GM12878 (cell line): ENCODE measurements around the gene SHISA4. TPM values are rescaled to one million over a fixed set of nuclear protein-coding genes. Genes with fewer than 3 reads are reported as not detected.

Experiments used
- ATAC-seq: fragments of 200-7000 bp; cut with Tn5 transposase; 3 replicates; pipeline ENCODE4 v1.9.1; 2020; ENCODE audit warnings: mild to moderate bottlenecking, moderate library complexity
- BruUV-seq: library from RNA; stranded (reverse); fragments of 400-500 nt; replicated peaks from 2 replicates; lab custom pipeline; 2021; lab: Mats Ljungman, UMichigan
- CTCF ChIA-PET: fragments of 300-600 bp; sonication (Branson Sonifier 250); formaldehyde crosslinking; extraction: SDS; loops from one replicate; lab custom pipeline; 2021; ENCODE audit warnings: inconsistent platforms; lab: Yijun Ruan, JAX
- POLR2A ChIA-PET: fragments of 350-600 bp; formaldehyde crosslinking; extraction: SDS; loops from one replicate; lab custom pipeline; 2021; ENCODE audit warnings: inconsistent platforms; lab: Charles Lee
- RAD21 ChIA-PET: fragments of 300-600 bp; sonication (Branson Sonifier 250); formaldehyde crosslinking; loops from one replicate; lab custom pipeline; 2023; ENCODE audit warnings: antibody characterized with exemption; ENCODE audit not compliant: unreplicated experiment; lab: Charles Lee
- SMC1A ChIA-PET: fragments of 300-600 bp; sonication (Branson Sonifier 250); formaldehyde crosslinking; loops from one replicate; lab custom pipeline; 2023; ENCODE audit not compliant: unreplicated experiment, uncharacterized antibody; lab: Charles Lee
- DNase-seq: peaks from one replicate; pipeline ENCODE4 v3.0.0-alpha.2; 2011; ENCODE audit warnings: low read depth, low spot score
- FAIRE-seq: peaks from 3 replicates; lab custom pipeline; 2011; peaks lifted over from hg19 to GRCh38; lab: Jason Lieb, UNC
- H2AFZ ChIP-seq: 2 replicates; pipeline ENCODE4 v1.6.0; 2011; ENCODE audit warnings: low read depth, low read length, control low read depth; ENCODE audit not compliant: control insufficient read depth
- H3K27ac ChIP-seq: 2 replicates; pipeline ENCODE4 v1.5.1; 2011; ENCODE audit warnings: control low read depth; ENCODE audit not compliant: control insufficient read depth, insufficient read depth
- H3K27me3 ChIP-seq, 2 experiments: replicated peaks in 1 of 2; 2 replicates each; pipeline versions ENCODE4 v1.6.0 to v1.6.1; 2011; ENCODE audit warnings: low read length in 1 of 2; ENCODE audit not compliant: control insufficient read depth in 2 of 2, insufficient read depth in 2 of 2
- H3K36me3 ChIP-seq, 2 experiments: 2 replicates each; pipeline ENCODE4 v1.5.1; 2011; ENCODE audit warnings: low read length in 1 of 2; ENCODE audit not compliant: control insufficient read depth in 2 of 2, insufficient read depth in 2 of 2
- H3K4me1 ChIP-seq: 2 replicates; pipeline ENCODE4 v1.6.1; 2011; ENCODE audit warnings: mild to moderate bottlenecking, low read length, moderate library complexity, mixed read lengths; ENCODE audit not compliant: control insufficient read depth, insufficient read depth
- H3K4me2 ChIP-seq: 2 replicates; pipeline ENCODE4 v1.6.0; 2011; ENCODE audit warnings: control low read depth; ENCODE audit not compliant: control insufficient read depth, insufficient read depth
- H3K4me3 ChIP-seq: fragments of 200-600 bp; sonication (generic); 2 replicates; pipeline ENCODE4 v1.5.1; 2016
- H3K79me2 ChIP-seq: 2 replicates; pipeline ENCODE4 v1.6.0; 2011; ENCODE audit warnings: low read length; ENCODE audit not compliant: control insufficient read depth, insufficient read depth
- H3K9ac ChIP-seq: 2 replicates; pipeline ENCODE4 v1.8.0; 2011; ENCODE audit warnings: low read length, control low read depth, mixed read lengths; ENCODE audit not compliant: control insufficient read depth, insufficient read depth
- H3K9me3 ChIP-seq: replicated peaks from 3 replicates; pipeline ENCODE4 v1.5.1; 2011; ENCODE audit warnings: mild to moderate bottlenecking, low read length; ENCODE audit not compliant: control insufficient read depth, insufficient read depth
- H4K20me1 ChIP-seq: 2 replicates; pipeline ENCODE4 v1.6.0; 2011; ENCODE audit not compliant: control insufficient read depth, insufficient read depth
- CEBPB ChIP-seq, 2 experiments: fragments of 150-350 bp in 1 of 2; IDR thresholded peaks; 2 replicates each; pipeline ENCODE4 v1.6.1; 2012 to 2014; ENCODE audit warnings: low read depth in 2 of 2, low read length in 2 of 2, borderline replicate concordance in 1 of 2, inconsistent platforms in 1 of 2
- EGR1 ChIP-seq, 2 experiments: IDR thresholded peaks; 1 replicate in 1 of 2; 2 replicates in 1 of 2; pipeline ENCODE4 v1.6.1; 2011 to 2012; ENCODE audit warnings: low read depth in 2 of 2, low read length in 2 of 2, borderline replicate concordance in 1 of 2, mild to moderate bottlenecking in 1 of 2, moderate library complexity in 1 of 2
- HDAC6 ChIP-seq: fragments of 200-600 bp; sonication (generic); IDR thresholded peaks from one replicate; pipeline ENCODE4 v1.8.0; 2017; ENCODE audit warnings: antibody characterized with exemption; ENCODE audit not compliant: unreplicated experiment
- MAX ChIP-seq: IDR thresholded peaks from 2 replicates; pipeline ENCODE4 v1.6.1; 2012; ENCODE audit warnings: low read depth, low read length, improper control_type of control experiment
- NR2C1 ChIP-seq: fragments of 450-650 bp; IDR thresholded peaks from 2 replicates; pipeline ENCODE4 v1.6.1; 2017; ENCODE audit warnings: antibody characterized with exemption, mild to moderate bottlenecking, moderate library complexity
- POU2F2 ChIP-seq: IDR thresholded peaks from 3 replicates; pipeline ENCODE4 v1.6.1; 2011; ENCODE audit warnings: low read depth, mild to moderate bottlenecking, low read length, borderline replicate concordance
- STAT1 ChIP-seq: fragments of 450-650 bp; conservative IDR thresholded peaks from 2 replicates; pipeline ENCODE4 v1.6.1; 2014; ENCODE audit warnings: antibody characterized with exemption, mild to moderate bottlenecking
- TCF7 ChIP-seq: IDR thresholded peaks from 2 replicates; pipeline ENCODE4 v1.6.1; 2014; ENCODE audit warnings: antibody characterized with exemption, borderline replicate concordance
- WGBS: methylation state at CpG from one replicate; pipeline ENCODE4 v1.1.6; 2016; ENCODE audit warnings: low lambda C conversion rate; ENCODE audit not compliant: insufficient replicate concordance, insufficient coverage; ENCODE audit errors: missing lambda C conversion rate; 5-methylcytosine and 5-hydroxymethylcytosine counted together
- in situ Hi-C: fragments of 300-500 bp; cut with MboI; formaldehyde crosslinking; loops from 9 replicates; pipeline ENCODE4 v1.14.3; 2018; ENCODE audit warnings: mixed read lengths
- intact Hi-C: fragments of 100-400 bp; cut with micrococcal nuclease; formaldehyde crosslinking; loops from one replicate; pipeline ENCODE4 v1.14.2; 2022; ENCODE audit not compliant: unreplicated experiment
- polyA plus RNA-seq, 11 experiments: library from polyadenylated mRNA; depleted of rRNA in 4 of 11; unstranded in 6 of 11; stranded (reverse) in 5 of 11; fragments of >200 nt; fragmentation: Nextera tagmentation in 4 of 11; fragmentation: Illumina TruSeq in 1 of 11; extraction: Ambion mirVana in 4 of 11; extraction: Trizol in 1 of 11; gene quantifications; 1 replicate in 1 of 11; 2 replicates in 10 of 11; pipeline versions ENCODE4 v1.2.1 to v1.2.3, GENCODE V29; 2011 to 2016; ENCODE audit warnings: inconsistent platforms in 2 of 11, missing spikeins in 2 of 11, low read depth in 1 of 11
- total RNA-seq, 4 experiments: library from RNA; depleted of rRNA in 3 of 4; stranded (reverse); fragments of >200 nt in 3 of 4; fragmentation: Illumina TruSeq in 1 of 4; extraction: Trizol in 1 of 4; gene quantifications; 2 replicates each; pipeline versions ENCODE4 v1.2.1 to v1.2.3, GENCODE V29; 2013 to 2021
- TF ChIP-seq, protein P1 (sequence below): IDR thresholded peaks from 2 replicates; pipeline ENCODE4 v1.6.1; 2012; ENCODE audit warnings: mild to moderate bottlenecking, low read depth, low read length

SHISA4 gene
- total and polyA plus RNA-seq, 10 of the 15 experiments (the other 5 are each of a cell fraction or from before 2014, with no cell fraction given) = 0.07 TPM; not detected in 8

DNA sequence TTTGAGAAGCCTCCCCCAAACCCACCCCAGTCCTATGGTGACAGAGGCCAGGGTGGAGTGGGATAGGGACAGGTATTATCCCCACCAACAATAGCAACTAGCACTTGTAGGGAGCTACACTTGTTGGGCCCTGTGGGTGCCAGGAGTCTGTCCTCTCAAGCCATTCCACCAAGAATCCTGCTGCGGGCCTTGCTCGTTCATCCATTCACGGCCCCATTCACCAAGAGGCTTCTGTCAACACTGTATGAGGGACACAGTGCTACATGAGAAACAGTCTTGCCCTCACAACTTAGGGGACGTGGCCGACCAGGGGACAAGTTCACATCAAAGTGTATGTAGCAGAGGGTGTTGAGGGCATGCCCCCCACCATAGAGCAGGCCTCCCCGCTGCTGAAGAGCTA lies 18.9 kb downstream of the SHISA4 start:
- POLR2A ChIA-PET = interaction anchor here (0.6 kb wide), 1 partner anchor 12 kb away, joined by 3 read pairs; no protein-coding TSS in a partner anchor

More for the DNA sequence above, 18.9 kb downstream of the SHISA4 start:
- Histone ChIP-seq H3K4me3 (no peak overlapping the region), H3K27me3 (no peaks in the 10 kb centered on the region; a peak in 1 of 4 replicates), H3K27ac (no peak overlapping the region), H3K9ac (no peak overlapping the region), H3K79me2 (no peaks in the 10 kb centered on the region), H3K4me2 (no peak overlapping the region), H3K9me3 (no peaks in the 10 kb centered on the region), H3K36me3 (no peaks in the 10 kb centered on the region), H2AFZ (no peak overlapping the region), H3K4me1 (no peaks in the 10 kb centered on the region), H4K20me1 (no peaks in the 10 kb centered on the region)
- ATAC-seq (no peak), FAIRE-seq (no peak), DNase-seq (no peak)
- SMC1A ChIA-PET = interaction anchor here (2.4 kb wide), 1 partner anchor 12 kb away, joined by 7 read pairs; no protein-coding TSS in a partner anchor
- RAD21 ChIA-PET = no interaction called here
- CTCF ChIA-PET = interaction anchor here (3.4 kb wide), 1 partner anchor 12 kb away, joined by 17 read pairs; no protein-coding TSS in a partner anchor
- TF ChIP-seq TCF7 (no peak), MAX (no peak), STAT1 (no peak), NR2C1 (no peak), EGR1 (IDR thresholded peaks at IDR 0.05; ENCODE audit: borderline replicate concordance in 1 of 2, low read depth in 2 of 2, low read length in 2 of 2) (no peak), HDAC6 (no peak), POU2F2 (no peak), CEBPB (IDR thresholded peaks at IDR 0.05; ENCODE audit: borderline replicate concordance in 1 of 2, low read depth in 2 of 2, low read length in 2 of 2) (no peak)
- TF ChIP-seq, protein P1, sequence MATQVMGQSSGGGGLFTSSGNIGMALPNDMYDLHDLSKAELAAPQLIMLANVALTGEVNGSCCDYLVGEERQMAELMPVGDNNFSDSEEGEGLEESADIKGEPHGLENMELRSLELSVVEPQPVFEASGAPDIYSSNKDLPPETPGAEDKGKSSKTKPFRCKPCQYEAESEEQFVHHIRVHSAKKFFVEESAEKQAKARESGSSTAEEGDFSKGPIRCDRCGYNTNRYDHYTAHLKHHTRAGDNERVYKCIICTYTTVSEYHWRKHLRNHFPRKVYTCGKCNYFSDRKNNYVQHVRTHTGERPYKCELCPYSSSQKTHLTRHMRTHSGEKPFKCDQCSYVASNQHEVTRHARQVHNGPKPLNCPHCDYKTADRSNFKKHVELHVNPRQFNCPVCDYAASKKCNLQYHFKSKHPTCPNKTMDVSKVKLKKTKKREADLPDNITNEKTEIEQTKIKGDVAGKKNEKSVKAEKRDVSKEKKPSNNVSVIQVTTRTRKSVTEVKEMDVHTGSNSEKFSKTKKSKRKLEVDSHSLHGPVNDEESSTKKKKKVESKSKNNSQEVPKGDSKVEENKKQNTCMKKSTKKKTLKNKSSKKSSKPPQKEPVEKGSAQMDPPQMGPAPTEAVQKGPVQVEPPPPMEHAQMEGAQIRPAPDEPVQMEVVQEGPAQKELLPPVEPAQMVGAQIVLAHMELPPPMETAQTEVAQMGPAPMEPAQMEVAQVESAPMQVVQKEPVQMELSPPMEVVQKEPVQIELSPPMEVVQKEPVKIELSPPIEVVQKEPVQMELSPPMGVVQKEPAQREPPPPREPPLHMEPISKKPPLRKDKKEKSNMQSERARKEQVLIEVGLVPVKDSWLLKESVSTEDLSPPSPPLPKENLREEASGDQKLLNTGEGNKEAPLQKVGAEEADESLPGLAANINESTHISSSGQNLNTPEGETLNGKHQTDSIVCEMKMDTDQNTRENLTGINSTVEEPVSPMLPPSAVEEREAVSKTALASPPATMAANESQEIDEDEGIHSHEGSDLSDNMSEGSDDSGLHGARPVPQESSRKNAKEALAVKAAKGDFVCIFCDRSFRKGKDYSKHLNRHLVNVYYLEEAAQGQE = no peak
- WGBS = 42% methylated on average over 6 of the region's 6 CpGs
- intact Hi-C loops (no loop called here), in situ Hi-C loops (no loop called here)
- BruUV-seq = no TSS peak
